Muscle of back (tissue), 11 donors: ENCODE measurements around the gene CCT4. TPM values are rescaled to one million over a fixed set of nuclear protein-coding genes. Genes with fewer than 3 reads are reported as not detected.
A peak's percentile ranks its signal among the peaks of the same experiment; 100 is the strongest.
"Not testable (repeated sequence)": the region's sequence is repeated elsewhere in the genome, so short reads cannot be mapped to it uniquely, and the experiment has no call there.

Experiments used
- DNase-seq, 3 donors: peaks; one replicate each; pipeline versions ENCODE4 v3.0.0 to v3.0.0-alpha.2; 2013
- polyA plus RNA-seq, 10 donors: library from polyadenylated mRNA; unstranded; fragments of 120-200 nt; gene quantifications; one replicate each; pipeline ENCODE4 v1.2.1, GENCODE V29; 2013; ENCODE audit not compliant: insufficient read length in 10 of 10

Gene CCT4
- polyA plus RNA-seq, 10 donors, result 107 to 137 (median 118) TPM

- no peak for DNase-seq
These were observed 2.4 kb downstream of the CCT4 start for GRCh38 chr2:61885896-61886603.

- no peak for DNase-seq
These were observed 5.6 kb downstream of the CCT4 start for GRCh38 chr2:61882850-61883249.

- not testable (repeated sequence) for DNase-seq
These were observed 9.1 kb downstream of the CCT4 start for GRCh38 chr2:61879351-61879750.

- DNase-seq, result no peak
These were observed 9.7 kb downstream of the CCT4 start for GRCh38 chr2:61878761-61879160.

GRCh38 chr2:61877571-61878245 is 10.7 kb downstream of the CCT4 start:
- no peak for DNase-seq

GRCh38 chr2:61876400-61876799 is 12.1 kb downstream of the CCT4 start:
- no peak for DNase-seq

- DNase-seq, result not testable (repeated sequence)
These were observed 21.9 kb downstream of the CCT4 start for GRCh38 chr2:61866482-61867089.

GRCh38 chr2:61862085-61862484 is 26.4 kb downstream of the CCT4 start:
- no peak for DNase-seq

- no peak for DNase-seq
These were observed 31.2 kb downstream of the CCT4 start for GRCh38 chr2:61857224-61857623.

- peak in 1 of 3 donors; percentile 10 for DNase-seq
These were observed 33.2 kb downstream of the CCT4 start for GRCh38 chr2:61855318-61855613.

GRCh38 chr2:61854564-61855317 is 33.7 kb downstream of the CCT4 start:
- peak; percentile 94 to 96 (median 96) for DNase-seq

GRCh38 chr2:61853847-61854563 is 34.5 kb downstream of the CCT4 start, which contains the start of gene FAM161A:
Gene FAM161A, minus strand, starts transcription at chr2:61854060. Its CDS starts 19 bp downstream, at chr2:61854041.
- DNase-seq, result peak; percentile 86 to 96 (median 91)

- DNase-seq, result no peak
These were observed 35.2 kb downstream of the CCT4 start for GRCh38 chr2:61853086-61853846.

GRCh38 chr2:61851270-61851669 is 37.2 kb downstream of the CCT4 start:
- DNase-seq, result not testable (repeated sequence)

GRCh38 chr2:61845320-61845719 is 43.1 kb downstream of the CCT4 start:
- no peak for DNase-seq

GRCh38 chr2:61841286-61841685 is 47.2 kb downstream of the CCT4 start:
- no peak for DNase-seq

GRCh38 chr2:61834893-61835292 is 53.6 kb downstream of the CCT4 start:
- no peak for DNase-seq

GRCh38 chr2:61833971-61834370 is 54.5 kb downstream of the CCT4 start:
- DNase-seq, result no peak

- DNase-seq, result no peak
These were observed 56.1 kb downstream of the CCT4 start for GRCh38 chr2:61832183-61832841.

- no peak for DNase-seq
These were observed 66.2 kb downstream of the CCT4 start for GRCh38 chr2:61822255-61822654.
